Activated CD8-positive, alpha-beta T cell treated with anti-CD3 and anti-CD28 coated beads for 36 hours (primary cell): ENCODE measurements around the gene ELL3. TPM values are rescaled to one million over a fixed set of nuclear protein-coding genes. Genes with fewer than 3 reads are reported as not detected.
A peak's percentile ranks its signal among the peaks of the same experiment; 100 is the strongest.

ENCODE experiments used
- ATAC-seq: fragments of 200-7000 bp; cut with Tn5 transposase; one replicate; pipeline ENCODE4 v1.10.0; 2021; ENCODE audit warnings: mild to moderate bottlenecking, moderate library complexity
- CTCF ChIA-PET: fragments of 350-600 bp; sonication (Branson Sonifier 250); formaldehyde crosslinking; loops from one replicate; lab custom pipeline; 2021; ENCODE audit warnings: antibody characterized with exemption; lab: Charles Lee
- POLR2A ChIA-PET: fragments of 350-600 bp; sonication (Branson Sonifier 250); formaldehyde crosslinking; loops from one replicate; lab custom pipeline; 2021; ENCODE audit warnings: antibody characterized with exemption; lab: Charles Lee
- DNase-seq: peaks from one replicate; pipeline ENCODE4 v3.0.0-alpha.2; 2020
- H3K27ac Mint-ChIP-seq: one replicate; pipeline ENCODE4 v1.8.0; 2021; ENCODE audit warnings: mild to moderate bottlenecking, mixed read lengths
- H3K27me3 Mint-ChIP-seq: one replicate; pipeline ENCODE4 v1.8.0; 2021; ENCODE audit warnings: mixed read lengths
- H3K36me3 Mint-ChIP-seq: one replicate; pipeline ENCODE4 v1.8.0; 2021; ENCODE audit warnings: low read depth, mixed read lengths
- H3K4me1 Mint-ChIP-seq: one replicate; pipeline ENCODE4 v1.8.0; 2021; ENCODE audit warnings: low read depth, mixed read lengths
- H3K4me3 Mint-ChIP-seq: one replicate; pipeline ENCODE4 v1.8.0; 2021; ENCODE audit warnings: mild to moderate bottlenecking, moderate library complexity, mixed read lengths
- H3K9me3 Mint-ChIP-seq: one replicate; pipeline ENCODE4 v1.8.0; 2021; ENCODE audit warnings: mixed read lengths
- CTCF ChIP-seq: fragments of 200-600 bp; IDR thresholded peaks from one replicate; pipeline ENCODE4 v1.8.0; 2022; ENCODE audit warnings: antibody characterized with exemption, mild to moderate bottlenecking
- intact Hi-C: fragments of 100-400 bp; cut with micrococcal nuclease; formaldehyde crosslinking; loops from one replicate; pipeline ENCODE4 v1.10.0; 2022
- total RNA-seq, 2 experiments: library from RNA; stranded (reverse); gene quantifications; one replicate each; pipeline ENCODE4 v1.2.3, GENCODE V29; 2021

ELL3 gene
- total RNA-seq, 2 experiments from 2014 or later, result 2.3 to 2.4 TPM

- peak overlapping the region; percentile 80 for H3K4me3 Mint-ChIP-seq
- H3K4me1 Mint-ChIP-seq, result peaks cover 29% of the 10 kb centered on the region
- no peak for DNase-seq
- peaks cover 39% of the 10 kb centered on the region for H3K36me3 Mint-ChIP-seq
- no peaks in the 10 kb centered on the region for H3K9me3 Mint-ChIP-seq
- intact Hi-C loops, result no loop called here
- no peak for TF ChIP-seq CTCF
- ATAC-seq, result no peak
- H3K27ac Mint-ChIP-seq, result no peak overlapping the region
- H3K27me3 Mint-ChIP-seq, result no peaks in the 10 kb centered on the region
- POLR2A ChIA-PET, result interaction anchor here (0.6 to 3.5 kb wide), 11 partner anchors 10 to 944 kb away, joined by 3 to 30 read pairs (median 4); partner anchors contain the start of genes HYPK, SERF2 and SERINC4
- CTCF ChIA-PET, result interaction anchor here (0.5 to 2.9 kb wide), 3 partner anchors 11 to 476 kb away, joined by 3 to 16 read pairs (median 6); no protein-coding TSS in a partner anchor
Observed at GRCh38 chr15:43775411-43775965, 1.3 kb downstream of the ELL3 start.

- ChIA-PET CTCF (interaction anchor here (4.6 kb wide), 1 partner anchor 17 kb away, joined by 52 read pairs; no protein-coding TSS in a partner anchor), POLR2A (interaction anchor here (0.7 to 2.6 kb wide), 5 partner anchors 17 to 394 kb away, joined by 3 to 13 read pairs (median 4); no protein-coding TSS in a partner anchor)
- Mint-ChIP-seq H3K4me3 (no peak overlapping the region), H3K27ac (peak overlapping the region; percentile 7), H3K4me1 (peaks cover 26% of the 10 kb centered on the region), H3K27me3 (no peaks in the 10 kb centered on the region), H3K9me3 (no peaks in the 10 kb centered on the region), H3K36me3 (peaks cover 53% of the 10 kb centered on the region)
- intact Hi-C loops, result no loop called here
- TF ChIP-seq CTCF, result no peak
- no peak for DNase-seq
- ATAC-seq, result no peak
Observed at GRCh38 chr15:43774062-43774461, 2.7 kb downstream of the ELL3 start.

GRCh38 chr15:43772624-43773023, 4.1 kb downstream of the ELL3 start:
- ChIA-PET POLR2A (interaction anchor here (0.7 to 2.6 kb wide), 2 partner anchors 9 to 18 kb away, joined by 3 to 13 read pairs; no protein-coding TSS in a partner anchor), CTCF (interaction anchor here (4.6 kb wide), 1 partner anchor 16 kb away, joined by 52 read pairs; no protein-coding TSS in a partner anchor)
- no peak for DNase-seq
- intact Hi-C loops, result no loop called here
- no peaks in the 10 kb centered on the region for H3K27me3 Mint-ChIP-seq
- H3K4me1 Mint-ChIP-seq, result peaks cover 18% of the 10 kb centered on the region
- H3K27ac Mint-ChIP-seq, result peak overlapping the region; percentile 4
- H3K36me3 Mint-ChIP-seq, result peaks cover 61% of the 10 kb centered on the region
- TF ChIP-seq CTCF, result no peak
- H3K4me3 Mint-ChIP-seq, result no peak overlapping the region
- no peaks in the 10 kb centered on the region for H3K9me3 Mint-ChIP-seq
- no peak for ATAC-seq

GRCh38 chr15:43771816-43772215, 5.0 kb downstream of the ELL3 start:
- CTCF ChIA-PET, result interaction anchor here (4.6 kb wide), 1 partner anchor 15 kb away, joined by 52 read pairs; no protein-coding TSS in a partner anchor
- POLR2A ChIA-PET, result interaction anchor here (2.1 to 3.0 kb wide), 2 partner anchors 21 to 28 kb away, joined by 8 read pairs; partner anchors contain the start of genes HYPK and SERINC4
- ATAC-seq (no peak), DNase-seq (no peak)
- Mint-ChIP-seq H3K27ac (peak overlapping the region; percentile 50), H3K4me3 (no peak overlapping the region), H3K27me3 (no peaks in the 10 kb centered on the region), H3K4me1 (peaks cover 11% of the 10 kb centered on the region), H3K36me3 (peaks cover 58% of the 10 kb centered on the region), H3K9me3 (no peaks in the 10 kb centered on the region)
- TF ChIP-seq CTCF, result no peak
- intact Hi-C loops, result no loop called here
